ENCODE measurements around the gene TMEM59L. TPM values are rescaled to one million over a fixed set of nuclear protein-coding genes. Genes with fewer than 3 reads are reported as not detected.

TMEM59L gene
- total and polyA plus RNA-seq, 2 of the 13 experiments (the other 11 are each of a cell fraction or from before 2014, with no cell fraction given) = 0.97 to 5.5 TPM

- peak overlapping the region; percentile 48 to 75 (median 68) for H3K4me3 ChIP-seq (replicated peaks in 1 of 3; ENCODE audit: insufficient read depth in 1 of 3, low read depth in 2 of 3, low read length in 3 of 3)
- TF ChIP-seq RXRA (CRISPR knock-in tag; IDR thresholded peaks at IDR 0.05) = peak; percentile 87
- peak; percentile 77 for TF ChIP-seq RARA (CRISPR knock-in tag; IDR thresholded peaks at IDR 0.05)
- TF ChIP-seq FOSL1 (CRISPR knock-in tag; IDR thresholded peaks at IDR 0.05; ENCODE audit: borderline replicate concordance) = 0 out of 2 replicates have a peak, but pooled peaks have one; percentile 18
- TF ChIP-seq, protein P1, sequence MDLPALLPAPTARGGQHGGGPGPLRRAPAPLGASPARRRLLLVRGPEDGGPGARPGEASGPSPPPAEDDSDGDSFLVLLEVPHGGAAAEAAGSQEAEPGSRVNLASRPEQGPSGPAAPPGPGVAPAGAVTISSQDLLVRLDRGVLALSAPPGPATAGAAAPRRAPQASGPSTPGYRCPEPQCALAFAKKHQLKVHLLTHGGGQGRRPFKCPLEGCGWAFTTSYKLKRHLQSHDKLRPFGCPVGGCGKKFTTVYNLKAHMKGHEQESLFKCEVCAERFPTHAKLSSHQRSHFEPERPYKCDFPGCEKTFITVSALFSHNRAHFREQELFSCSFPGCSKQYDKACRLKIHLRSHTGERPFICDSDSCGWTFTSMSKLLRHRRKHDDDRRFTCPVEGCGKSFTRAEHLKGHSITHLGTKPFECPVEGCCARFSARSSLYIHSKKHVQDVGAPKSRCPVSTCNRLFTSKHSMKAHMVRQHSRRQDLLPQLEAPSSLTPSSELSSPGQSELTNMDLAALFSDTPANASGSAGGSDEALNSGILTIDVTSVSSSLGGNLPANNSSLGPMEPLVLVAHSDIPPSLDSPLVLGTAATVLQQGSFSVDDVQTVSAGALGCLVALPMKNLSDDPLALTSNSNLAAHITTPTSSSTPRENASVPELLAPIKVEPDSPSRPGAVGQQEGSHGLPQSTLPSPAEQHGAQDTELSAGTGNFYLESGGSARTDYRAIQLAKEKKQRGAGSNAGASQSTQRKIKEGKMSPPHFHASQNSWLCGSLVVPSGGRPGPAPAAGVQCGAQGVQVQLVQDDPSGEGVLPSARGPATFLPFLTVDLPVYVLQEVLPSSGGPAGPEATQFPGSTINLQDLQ (CRISPR knock-in tag; IDR thresholded peaks at IDR 0.05) = 0 out of 2 replicates have a peak, but pooled peaks have one; percentile 64
- TF ChIP-seq ZNF350 (CRISPR knock-in tag; IDR thresholded peaks at IDR 0.05; ENCODE audit: borderline replicate concordance, low read depth) = 0 out of 2 replicates have a peak, but pooled peaks have one; percentile 4
- peak; percentile 81 for TF ChIP-seq TCF7 (IDR thresholded peaks at IDR 0.05; ENCODE audit: low read depth)
- TF ChIP-seq ZBTB21 (CRISPR knock-in tag; IDR thresholded peaks at IDR 0.05) = no peak
- TF ChIP-seq PITX1 (CRISPR knock-in tag; IDR thresholded peaks at IDR 0.05) = 0 out of 2 replicates have a peak, but pooled peaks have one; percentile 20
- TF ChIP-seq, protein P2, sequence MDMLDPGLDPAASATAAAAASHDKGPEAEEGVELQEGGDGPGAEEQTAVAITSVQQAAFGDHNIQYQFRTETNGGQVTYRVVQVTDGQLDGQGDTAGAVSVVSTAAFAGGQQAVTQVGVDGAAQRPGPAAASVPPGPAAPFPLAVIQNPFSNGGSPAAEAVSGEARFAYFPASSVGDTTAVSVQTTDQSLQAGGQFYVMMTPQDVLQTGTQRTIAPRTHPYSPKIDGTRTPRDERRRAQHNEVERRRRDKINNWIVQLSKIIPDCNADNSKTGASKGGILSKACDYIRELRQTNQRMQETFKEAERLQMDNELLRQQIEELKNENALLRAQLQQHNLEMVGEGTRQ (IDR thresholded peaks at IDR 0.05; ENCODE audit: low read depth, low read length) = no peak
- TF ChIP-seq, protein P2 (CRISPR knock-in tag; IDR thresholded peaks at IDR 0.05; ENCODE audit: borderline replicate concordance) = no peak
- peak; percentile 45; the same call in 1 of the 2 replicates for TF ChIP-seq PHF21A (CRISPR knock-in tag; IDR thresholded peaks at IDR 0.05)
- TF ChIP-seq FOSL2 (CRISPR knock-in tag; IDR thresholded peaks at IDR 0.05) = 0 out of 2 replicates have a peak, but pooled peaks have one; percentile 13
- TF ChIP-seq, protein P3, sequence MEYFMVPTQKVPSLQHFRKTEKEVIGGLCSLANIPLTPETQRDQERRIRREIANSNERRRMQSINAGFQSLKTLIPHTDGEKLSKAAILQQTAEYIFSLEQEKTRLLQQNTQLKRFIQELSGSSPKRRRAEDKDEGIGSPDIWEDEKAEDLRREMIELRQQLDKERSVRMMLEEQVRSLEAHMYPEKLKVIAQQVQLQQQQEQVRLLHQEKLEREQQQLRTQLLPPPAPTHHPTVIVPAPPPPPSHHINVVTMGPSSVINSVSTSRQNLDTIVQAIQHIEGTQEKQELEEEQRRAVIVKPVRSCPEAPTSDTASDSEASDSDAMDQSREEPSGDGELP (IDR thresholded peaks at IDR 0.05; ENCODE audit: borderline replicate concordance, low read depth) = peak; percentile 42; the same call in 1 of the 2 replicates
- TF ChIP-seq SKI (IDR thresholded peaks at IDR 0.05; ENCODE audit: partially characterized antibody) = peak; percentile 53
- TF ChIP-seq GFI1 (CRISPR knock-in tag; IDR thresholded peaks at IDR 0.05; ENCODE audit: borderline replicate concordance) = 0 out of 2 replicates have a peak, but pooled peaks have one; percentile 33
- TF ChIP-seq POLR2A (IDR thresholded peaks at IDR 0.05; ENCODE audit: insufficient read depth in 1 of 2, low read depth in 2 of 2, low read length in 2 of 2) = peak in 1 of 2 experiments; percentile 21; a peak in 1 of 4 replicates
- TF ChIP-seq KDM2A (CRISPR knock-in tag; IDR thresholded peaks at IDR 0.05; ENCODE audit: borderline replicate concordance, low read depth) = peak; percentile 70
- TF ChIP-seq KLF16 (CRISPR knock-in tag; IDR thresholded peaks at IDR 0.05) = peak in 1 of 2 experiments; percentile 38; a peak in 1 of 4 replicates
- no peak for TF ChIP-seq SP1 (IDR thresholded peaks at IDR 0.05)
- peak; percentile 45; the same call in 1 of the 2 replicates for TF ChIP-seq SP1 (CRISPR knock-in tag; IDR thresholded peaks at IDR 0.05)
These were observed 1.2 kb upstream of the TMEM59L start for GRCh38 chr19:18611327-18612050.

More at GRCh38 chr19:18611327-18612050, 1.2 kb upstream of the TMEM59L start:
- H3K36me3 ChIP-seq (replicated peaks in 1 of 2; ENCODE audit: control insufficient read depth in 1 of 2, insufficient read depth in 2 of 2, low read length in 2 of 2) = no peaks in the 10 kb centered on the region
- peak overlapping the region; percentile 100 for H3K4me2 ChIP-seq (ENCODE audit: low read depth, low read length)
- H2AFZ ChIP-seq (ENCODE audit: low read length) = no peak overlapping the region
- no peaks in the 10 kb centered on the region for H3K9me3 ChIP-seq (ENCODE audit: low read length)
- ChIA-PET CTCF (ENCODE audit: low intra/inter-chr PET ratio, low total read pairs) (no interaction called here), POLR2A (no interaction called here)
- peaks cover 0 to 7% of the 10 kb centered on the region in 2 experiments; a peak in 2 of 5 replicates for H3K27me3 ChIP-seq (ENCODE audit: control insufficient read depth in 1 of 2, insufficient read depth in 2 of 2, low read length in 2 of 2)
- H3K4me1 ChIP-seq (ENCODE audit: insufficient read depth, low read length) = peaks cover 53% of the 10 kb centered on the region
- peak overlapping the region; percentile 84 for H3K27ac ChIP-seq (ENCODE audit: extremely low read length, insufficient read depth, low read length)
- in situ Hi-C loops (cut with HindIII; ENCODE audit: extremely low pct_ligation_motif_present, low pct_unique_long_range_greater_than_20kb) = no loop called here
- FAIRE-seq = no peak
- 2% methylated on average over 14 of the region's 62 CpGs for WGBS (ENCODE audit: low lambda C conversion rate)
- peak; percentile 76 for DNase-seq (ENCODE audit: low spot score)
- H3K79me2 ChIP-seq (ENCODE audit: insufficient read depth, low read length) = no peaks in the 10 kb centered on the region
- peak overlapping the region; percentile 57 for H3K9ac ChIP-seq (ENCODE audit: insufficient read depth, low read depth, low read length)
- intact Hi-C loops (cut with micrococcal nuclease; ENCODE audit: unreplicated experiment) = no loop called here
- peak; percentile 43 for ATAC-seq
- no TSS peak for BruUV-seq (replicated peaks)
- no peaks in the 10 kb centered on the region for H4K20me1 ChIP-seq (ENCODE audit: insufficient read depth, low read length)
